ENCODE measurements around the gene TYW1B.
"Not testable (repeated sequence)": the region's sequence is repeated elsewhere in the genome, so short reads cannot be mapped to it uniquely, and the experiment has no call there.

TYW1B gene

DNA sequence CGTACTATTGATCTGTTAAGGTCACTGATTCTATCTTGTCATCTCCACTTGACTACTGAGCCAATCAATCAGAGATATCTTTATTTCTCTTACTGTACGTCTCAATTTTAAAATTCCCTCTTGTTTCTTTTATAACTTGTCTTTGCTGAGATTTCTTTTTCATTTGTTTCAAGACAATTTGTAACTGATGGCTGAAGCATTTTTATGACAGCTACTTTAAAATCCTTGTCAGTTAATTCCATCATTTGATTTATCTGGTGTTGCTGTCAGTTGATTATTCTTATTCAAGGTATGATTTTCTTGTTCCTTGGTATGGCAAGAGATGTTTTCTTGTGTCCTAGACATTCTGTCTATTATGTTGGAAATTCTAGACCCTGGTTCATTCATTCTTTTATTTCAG lies 76.6 kb downstream of the TYW1B start:
- no peak for DNase-seq

DNA sequence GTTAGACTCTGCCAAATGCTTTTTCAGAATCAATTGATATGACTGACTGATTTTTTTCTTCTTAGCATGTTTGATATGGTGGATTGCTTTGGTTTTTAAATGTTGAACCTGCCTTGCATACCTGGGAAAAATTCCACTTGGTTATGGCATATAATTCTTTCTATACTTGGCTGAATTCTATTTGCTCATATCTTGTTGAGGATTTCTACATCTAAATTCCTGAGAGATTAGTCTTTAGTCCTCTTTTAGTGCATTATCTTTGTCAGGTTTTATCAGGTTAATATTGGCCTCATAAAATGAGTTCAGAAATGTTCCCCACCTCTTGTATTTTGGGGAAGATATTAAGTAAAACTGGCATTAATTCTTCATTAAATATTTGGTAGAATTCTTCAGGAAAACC lies 79.4 kb downstream of the TYW1B start:
- DNase-seq: not testable (repeated sequence)

DNA sequence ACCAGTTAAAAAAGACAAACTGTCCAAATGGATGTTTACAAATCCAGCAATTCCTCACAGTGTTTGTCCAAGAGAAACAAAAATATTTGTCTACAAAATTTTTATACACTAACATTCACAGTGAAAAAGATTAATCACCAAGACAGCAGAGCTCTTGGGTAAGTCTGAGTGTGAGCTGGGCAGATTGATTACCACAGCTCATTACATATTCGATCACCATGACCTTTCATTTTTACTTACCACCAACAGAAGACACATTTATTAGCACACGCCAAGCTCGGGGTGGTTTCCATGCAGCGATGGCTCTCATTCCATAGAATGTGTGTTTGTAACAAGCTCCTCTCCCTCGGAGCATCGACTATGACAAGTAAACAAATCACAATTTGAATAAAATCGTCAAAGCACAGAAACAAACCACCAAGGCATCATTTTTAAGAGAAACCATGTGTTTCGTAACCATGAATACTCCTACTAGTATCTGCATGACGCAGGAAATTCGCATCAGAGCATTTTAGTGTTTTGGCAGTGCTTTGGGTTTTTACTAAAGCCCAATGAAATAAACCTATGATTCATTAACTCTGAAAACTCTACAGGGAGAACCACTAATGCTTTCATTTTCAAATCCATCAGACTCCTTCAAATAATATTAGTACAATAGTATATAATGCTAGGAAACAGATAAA lies 83.6 kb downstream of the TYW1B start:
- DNase-seq: not testable (repeated sequence)

DNA sequence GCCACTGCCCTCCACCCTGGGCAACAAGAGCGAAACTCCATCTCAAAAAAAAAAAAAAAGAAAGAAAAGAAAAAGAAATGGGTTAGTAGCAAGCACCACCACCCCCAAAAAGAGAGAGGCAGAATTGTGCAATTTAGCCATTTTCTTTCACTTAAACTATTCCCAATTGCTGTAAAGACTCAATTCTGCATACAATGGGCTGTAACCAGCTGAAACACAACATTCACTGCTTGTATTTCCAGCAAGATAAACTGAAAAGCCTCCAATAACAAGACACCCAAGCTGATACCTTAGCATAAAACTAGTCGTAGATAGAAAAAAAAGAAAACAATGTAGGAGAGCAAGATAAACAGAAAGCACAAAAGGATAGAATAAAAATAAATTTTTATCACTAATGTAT lies 84.2 kb downstream of the TYW1B start:
- not testable (repeated sequence) for DNase-seq

DNA sequence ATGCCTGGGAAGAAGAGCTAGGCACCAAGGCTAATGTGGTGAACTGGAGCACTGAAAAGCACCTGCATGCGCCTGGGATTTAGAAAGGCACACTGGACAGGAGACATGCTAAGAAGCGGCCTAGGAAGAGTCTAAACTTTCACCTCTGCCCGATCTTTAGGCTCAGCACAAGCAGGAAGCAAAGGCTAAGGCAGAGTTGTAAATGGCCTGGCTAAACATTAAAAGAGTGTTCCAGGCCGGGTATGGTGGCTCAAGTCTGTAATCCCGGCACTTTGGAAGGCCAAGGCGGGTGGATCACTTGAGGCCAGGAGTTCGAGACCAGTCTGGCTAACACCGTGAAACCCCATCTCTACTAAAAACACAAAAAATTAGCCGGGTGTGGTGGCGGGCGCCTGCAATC lies 88.3 kb downstream of the TYW1B start:
- DNase-seq: not testable (repeated sequence)

DNA sequence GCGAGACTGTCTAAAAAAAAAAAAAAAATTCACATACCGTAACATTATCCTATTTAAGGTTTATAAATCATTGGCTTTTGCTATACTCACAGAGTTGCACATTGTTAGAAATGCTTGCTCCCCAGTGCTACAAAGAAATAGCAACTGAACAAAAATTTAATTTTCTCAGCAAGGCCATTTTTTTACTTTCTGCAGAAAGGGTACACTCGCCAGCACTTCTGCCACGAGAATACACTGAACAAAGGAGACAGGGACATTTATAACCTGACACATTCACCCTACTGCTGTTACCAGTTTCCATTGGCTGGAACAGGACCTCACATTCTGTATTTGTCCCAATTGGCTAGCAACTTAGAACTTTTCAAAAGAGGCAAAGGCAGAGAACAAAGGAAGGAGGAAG lies 92.1 kb downstream of the TYW1B start:
- DNase-seq: not testable (repeated sequence)

DNA sequence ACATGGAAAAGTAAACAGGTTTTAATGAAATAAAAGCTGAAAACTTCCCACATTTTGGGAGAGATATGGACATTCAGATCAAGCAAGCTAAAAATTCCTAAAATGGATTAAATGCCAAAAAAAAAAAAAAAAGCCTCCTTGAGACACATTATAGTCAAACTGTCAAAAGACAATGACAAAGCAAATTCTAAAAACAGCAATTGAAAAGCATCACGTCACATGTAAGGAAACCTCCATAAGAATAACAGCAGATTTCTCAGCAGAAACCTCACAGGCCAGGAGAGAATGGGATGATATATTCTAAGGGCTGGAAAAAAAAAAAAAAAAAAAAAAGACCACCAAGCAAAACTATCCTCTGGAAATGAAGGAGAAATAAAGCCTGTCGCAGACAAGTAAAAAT lies 97.2 kb downstream of the TYW1B start:
- not testable (repeated sequence) for DNase-seq

DNA sequence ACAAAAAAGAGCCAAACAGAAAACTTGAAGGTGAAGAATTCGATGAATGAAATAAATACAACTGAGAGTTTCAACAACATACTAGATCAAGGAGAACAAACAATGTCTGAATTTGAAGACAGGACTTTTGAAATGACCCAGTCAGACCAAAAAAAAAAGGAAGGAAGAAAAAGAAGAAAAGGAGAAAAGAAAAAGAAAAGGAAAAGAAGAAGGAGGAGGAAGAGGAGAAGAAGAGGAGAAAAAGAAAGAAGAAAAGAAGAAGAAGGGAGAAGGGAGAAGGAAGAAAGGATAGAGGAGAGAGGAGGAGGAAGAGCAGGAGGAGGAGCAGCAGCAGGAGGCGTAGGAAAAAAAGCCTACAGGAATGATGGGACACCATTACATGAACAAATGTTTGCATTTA lies 97.6 kb downstream of the TYW1B start:
- DNase-seq: not testable (repeated sequence)

DNA sequence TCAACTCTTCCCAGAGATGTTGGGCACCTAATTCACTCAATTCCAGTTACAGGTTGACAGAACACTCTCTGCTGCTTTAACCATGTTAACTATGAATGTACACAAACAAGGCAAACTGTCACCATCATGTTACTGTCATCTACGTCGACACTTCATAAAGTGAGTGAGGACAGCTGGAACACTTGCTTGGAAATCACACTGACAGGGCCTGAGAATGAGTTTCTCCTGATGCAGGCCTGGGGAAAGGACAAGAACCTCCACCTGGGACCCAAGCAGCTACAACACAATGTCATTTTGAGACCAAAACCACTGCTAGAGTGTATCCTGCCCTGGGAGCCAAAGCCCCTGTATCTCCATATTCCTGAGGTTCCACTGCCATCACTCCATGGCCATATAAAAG lies 98.9 kb downstream of the TYW1B start:
- DNase-seq: not testable (repeated sequence)

DNA sequence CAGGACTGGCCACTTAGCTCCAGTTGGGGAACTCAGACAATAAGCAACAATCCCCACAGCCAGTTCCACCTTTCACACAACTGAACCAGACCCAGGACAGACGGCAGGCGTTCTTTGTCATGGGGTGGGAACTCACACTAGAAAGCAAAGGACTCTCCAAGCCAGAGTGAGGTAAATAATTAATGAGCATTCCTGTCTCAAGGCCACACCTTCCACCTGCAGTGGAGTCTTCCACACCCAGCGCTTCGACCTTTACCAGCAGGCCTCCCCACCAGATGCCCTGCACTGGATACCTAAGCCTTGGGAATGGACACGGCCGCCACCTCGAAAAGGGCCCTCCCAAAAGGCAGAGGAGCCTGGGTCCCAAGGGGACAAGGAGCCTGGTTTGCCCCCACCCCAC lies 105.3 kb downstream of the TYW1B start:
- DNase-seq: not testable (repeated sequence)

DNA sequence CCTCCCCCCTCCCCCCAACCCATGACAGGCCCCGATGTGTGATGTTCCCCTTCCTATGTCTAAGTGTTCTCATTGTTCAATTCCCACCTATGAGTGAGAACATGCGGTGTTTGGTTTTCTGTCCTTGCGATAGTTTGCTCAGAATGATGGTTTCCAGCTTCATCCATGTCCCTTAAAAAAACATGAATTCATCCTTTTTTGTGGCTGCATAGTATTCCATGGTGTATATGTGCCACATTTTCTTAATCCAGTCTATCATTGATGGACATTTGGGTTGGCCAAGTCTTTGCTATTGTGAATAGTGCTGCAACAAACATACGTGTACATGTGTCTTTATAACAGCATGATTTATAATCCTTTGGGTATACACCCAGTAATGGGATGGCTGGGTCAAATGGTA lies 107.1 kb downstream of the TYW1B start:
- not testable (repeated sequence) for DNase-seq

DNA sequence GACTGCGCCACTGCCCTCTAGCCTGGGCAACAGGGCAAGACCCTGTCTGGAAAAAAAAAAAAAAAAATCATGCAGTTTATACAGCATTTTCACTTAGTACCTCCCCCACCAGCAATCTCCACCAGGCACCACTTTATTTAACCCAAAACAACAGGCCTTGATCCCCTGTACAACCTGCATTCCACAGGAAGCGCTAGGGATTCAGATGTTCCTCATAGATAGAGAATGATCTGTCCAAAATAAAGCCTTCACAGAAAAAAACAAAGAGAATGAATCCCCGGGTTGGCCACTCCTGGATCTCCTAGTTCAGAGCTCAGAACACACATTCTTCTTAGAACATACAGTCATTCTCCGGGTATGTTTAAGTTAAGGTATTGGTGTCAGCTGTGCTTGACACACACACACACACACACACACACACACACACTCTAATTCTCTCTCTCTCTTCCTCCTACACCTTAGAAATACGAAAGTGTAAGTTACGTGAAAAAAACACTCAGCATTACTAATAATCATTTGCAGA lies 110.7 kb downstream of the TYW1B start:
- DNase-seq: not testable (repeated sequence)

DNA sequence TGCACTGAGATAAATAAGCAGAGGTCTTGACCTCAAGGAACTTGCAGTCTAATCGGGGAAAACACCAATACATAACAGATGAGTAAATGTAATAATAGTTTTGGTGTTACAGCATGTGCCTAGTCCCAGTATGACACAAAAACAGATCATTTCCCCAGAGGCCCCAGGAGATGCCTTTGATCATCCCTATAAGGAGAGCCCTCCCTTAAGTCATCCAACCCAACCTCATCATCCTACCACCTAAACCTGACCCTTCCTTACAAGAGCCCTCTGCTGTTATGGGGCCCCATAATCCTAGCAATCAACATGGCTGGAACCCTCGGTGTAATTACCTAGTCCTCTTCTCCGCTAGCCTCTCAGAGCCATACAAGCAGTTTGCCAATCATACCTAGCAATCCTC lies 116.1 kb downstream of the TYW1B start:
- DNase-seq: not testable (repeated sequence)

DNA sequence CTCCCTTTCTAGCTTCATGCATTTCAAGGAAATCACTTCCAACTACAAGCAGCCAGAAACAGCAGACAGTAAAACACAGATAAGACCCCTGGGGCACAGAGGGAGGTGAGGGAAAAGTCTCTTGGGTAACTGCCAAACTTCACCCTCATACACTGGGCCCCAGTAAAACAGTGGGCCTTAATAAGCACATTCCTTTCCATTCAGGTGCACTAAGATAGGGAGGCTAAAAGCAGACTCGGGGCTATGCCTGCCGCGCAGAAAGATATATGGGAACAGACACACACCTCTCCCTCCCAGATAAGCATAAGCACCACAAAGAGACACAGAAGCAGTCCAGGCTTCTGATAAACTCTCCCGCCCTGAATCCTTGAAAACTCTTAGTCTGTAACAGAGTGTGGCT lies 117.0 kb downstream of the TYW1B start:
- DNase-seq: no peak

DNA sequence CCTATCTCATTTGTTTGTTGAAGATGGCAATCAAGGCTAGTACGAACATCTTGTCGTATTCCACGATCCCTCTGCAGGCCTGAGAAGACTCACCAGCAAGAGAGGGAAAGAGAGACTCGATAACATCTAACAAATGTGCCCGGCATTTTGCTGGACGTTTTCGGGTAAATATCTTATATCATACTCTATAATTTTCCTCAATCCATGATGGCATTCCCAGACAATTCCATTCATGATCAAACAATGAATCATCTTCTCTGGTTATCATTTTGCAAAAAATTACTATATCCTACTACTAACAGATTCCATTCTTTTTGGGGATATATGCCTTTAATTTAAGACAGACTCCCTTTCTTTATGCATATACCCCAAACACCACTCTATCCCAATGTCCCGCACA lies 118.1 kb downstream of the TYW1B start:
- no peak for DNase-seq

DNA sequence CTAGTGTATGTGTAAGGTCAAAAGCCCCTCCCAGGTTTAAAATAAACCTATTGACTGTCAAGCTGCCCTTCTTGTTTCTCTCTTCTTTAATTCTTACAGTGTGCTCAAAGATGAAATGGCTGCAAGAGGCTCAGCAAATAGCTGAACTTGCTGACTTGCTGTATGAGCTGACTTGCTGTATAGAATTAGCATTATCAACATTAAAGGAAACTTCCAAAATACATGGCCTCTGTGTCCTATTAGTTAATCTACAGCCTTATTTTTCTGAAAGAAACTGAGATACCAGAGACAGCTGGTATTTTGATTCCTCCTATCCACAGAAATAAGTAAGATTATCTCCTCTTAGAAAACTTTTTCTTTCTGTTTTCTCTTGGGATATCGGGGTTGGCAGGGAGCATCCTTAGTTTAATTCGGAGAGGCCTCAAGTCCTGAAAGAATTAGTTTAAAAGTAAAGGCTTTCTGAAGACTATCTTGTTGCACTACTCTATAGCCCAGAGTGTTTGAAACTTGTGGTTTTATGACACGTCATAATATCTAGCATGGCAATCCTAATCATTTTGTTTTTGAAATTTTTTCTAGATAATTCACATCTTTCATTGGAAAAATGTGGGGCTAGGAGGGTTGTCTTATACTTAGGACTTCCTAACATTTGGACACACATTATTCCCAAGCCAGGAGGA lies 119.5 kb downstream of the TYW1B start:
- DNase-seq: not testable (repeated sequence)

DNA sequence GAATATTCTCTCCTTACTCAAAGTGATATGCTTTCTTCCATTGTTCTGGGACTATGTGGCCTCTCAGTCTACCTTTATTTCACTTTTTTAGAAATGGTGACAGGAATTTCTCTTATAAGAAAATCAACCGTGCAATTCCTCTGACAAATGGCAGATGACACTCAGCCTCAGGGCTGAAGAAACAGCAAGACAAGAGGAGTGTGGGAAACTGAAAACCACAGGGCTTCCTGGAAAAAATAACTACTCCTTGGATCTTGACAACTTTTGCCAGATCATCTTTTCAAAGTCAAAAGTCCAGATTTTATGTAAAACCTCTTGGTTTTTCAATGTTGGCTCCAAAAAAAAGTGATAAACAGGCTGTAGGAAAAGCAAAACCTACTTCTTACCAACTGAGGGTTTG lies 121.5 kb downstream of the TYW1B start:
- no peak for DNase-seq

DNA sequence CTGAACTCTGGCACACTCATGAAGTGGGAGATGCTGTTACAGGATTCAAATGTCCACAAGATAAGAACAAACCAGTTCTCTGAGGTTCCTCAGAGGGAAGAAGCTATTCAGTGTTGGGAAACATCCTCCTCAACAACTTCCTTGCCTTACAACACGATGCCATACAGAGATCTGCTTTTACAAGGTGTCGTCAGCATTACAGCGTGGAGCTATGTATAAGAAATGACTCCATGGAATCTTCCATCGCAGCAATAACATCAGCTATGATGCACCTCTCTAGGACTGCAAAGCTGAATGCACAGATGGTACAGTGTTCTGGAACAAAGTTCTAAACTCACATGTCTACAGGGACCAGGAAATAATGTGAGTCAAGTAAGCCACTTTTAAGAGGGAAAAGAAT lies 122.3 kb downstream of the TYW1B start:
- DNase-seq: not testable (repeated sequence)

DNA sequence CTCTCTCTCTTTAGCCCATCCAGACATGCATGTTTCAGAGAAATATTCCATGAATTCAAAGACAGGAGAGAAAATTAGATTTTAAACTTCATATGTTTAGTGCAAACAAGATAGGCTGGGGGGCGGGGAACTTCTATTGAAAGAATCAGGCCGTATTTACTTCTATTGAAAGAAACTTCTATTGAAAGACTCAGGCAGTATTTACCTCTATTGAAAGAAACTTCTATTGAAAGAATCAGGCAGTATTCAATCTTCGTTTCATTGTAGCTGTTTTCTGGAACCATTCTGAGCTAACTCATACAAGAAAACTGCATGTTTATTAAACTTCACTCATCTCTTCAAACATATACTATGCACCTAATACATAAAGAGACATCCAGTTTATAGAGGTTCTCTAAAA lies 123.1 kb downstream of the TYW1B start:
- no peak for DNase-seq

DNA sequence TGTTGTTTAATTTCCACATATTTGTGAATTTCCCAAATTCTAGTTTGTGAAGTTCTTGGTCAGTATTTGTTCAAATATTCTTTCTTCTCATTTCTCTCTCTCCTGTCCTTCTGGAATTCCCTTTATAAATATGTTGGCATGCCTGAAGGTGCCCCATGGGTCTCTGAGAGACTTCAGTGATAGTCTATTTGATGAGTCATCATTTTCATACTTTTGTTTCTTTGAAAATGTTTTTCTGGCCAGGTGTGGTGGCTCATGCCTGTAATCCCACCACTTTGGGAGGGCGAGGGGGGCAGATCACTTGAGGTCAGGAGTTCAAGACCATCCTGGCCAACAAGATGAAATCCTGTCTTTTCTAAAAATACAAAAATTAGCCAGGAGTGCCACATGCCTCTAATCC lies 127.5 kb downstream of the TYW1B start:
- DNase-seq: not testable (repeated sequence)

DNA sequence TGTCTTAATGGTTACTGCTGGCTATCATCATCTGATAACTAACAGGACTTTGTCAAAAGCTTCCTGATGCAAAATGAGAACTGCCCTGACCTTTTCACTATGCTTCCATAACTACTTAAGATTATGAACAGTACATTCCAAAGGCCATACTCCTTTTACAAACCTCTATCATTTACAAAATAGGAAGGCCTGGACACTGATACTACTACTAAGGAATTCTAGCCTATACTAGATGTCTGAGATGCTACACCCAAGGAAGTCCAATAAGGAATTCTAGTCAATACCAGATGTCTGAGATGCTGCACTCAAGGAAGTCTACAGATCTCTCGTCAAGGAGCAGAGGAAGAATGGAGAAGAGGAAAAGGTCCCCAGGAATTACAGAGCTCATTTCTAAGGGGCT lies 130.9 kb downstream of the TYW1B start:
- not testable (repeated sequence) for DNase-seq

DNA sequence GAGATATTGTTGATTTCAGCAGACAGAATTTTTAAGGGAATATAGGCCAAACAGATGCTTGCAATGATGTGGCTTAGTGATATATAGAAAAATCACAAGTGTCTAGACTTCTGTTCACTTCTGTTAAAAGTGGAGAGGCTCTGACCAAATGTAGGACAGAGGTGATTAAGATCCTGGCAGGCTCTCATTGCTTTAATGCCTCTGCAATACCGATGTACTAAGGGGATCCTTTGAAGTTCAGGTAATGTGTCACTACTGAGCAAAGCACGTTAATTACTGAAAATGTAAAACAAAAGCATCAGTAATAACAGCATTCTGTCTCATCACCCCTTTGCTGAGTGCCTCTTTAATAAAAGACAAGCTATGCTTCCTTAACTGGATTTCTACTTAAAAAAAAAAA lies 131.4 kb downstream of the TYW1B start:
- DNase-seq: not testable (repeated sequence)

DNA sequence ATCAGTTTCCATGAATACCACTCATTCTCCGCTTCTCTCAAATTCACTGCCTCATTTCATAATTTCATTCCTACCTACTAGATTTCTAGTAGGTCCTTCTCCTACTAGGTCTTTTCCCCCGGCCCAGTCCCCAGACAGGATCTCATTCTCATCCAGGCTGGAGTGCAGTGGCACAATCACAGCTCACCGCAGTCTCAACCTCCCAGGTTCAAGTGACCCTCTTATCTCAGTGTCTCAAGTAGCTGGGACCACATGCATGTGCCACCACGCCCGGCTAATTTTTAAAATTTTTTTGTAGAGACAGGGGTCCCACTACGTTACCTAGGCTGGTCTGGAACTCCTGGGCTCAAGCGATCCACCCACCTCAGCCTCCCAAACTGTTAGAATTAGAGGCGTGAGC lies 132.5 kb downstream of the TYW1B start:
- DNase-seq: not testable (repeated sequence)

DNA sequence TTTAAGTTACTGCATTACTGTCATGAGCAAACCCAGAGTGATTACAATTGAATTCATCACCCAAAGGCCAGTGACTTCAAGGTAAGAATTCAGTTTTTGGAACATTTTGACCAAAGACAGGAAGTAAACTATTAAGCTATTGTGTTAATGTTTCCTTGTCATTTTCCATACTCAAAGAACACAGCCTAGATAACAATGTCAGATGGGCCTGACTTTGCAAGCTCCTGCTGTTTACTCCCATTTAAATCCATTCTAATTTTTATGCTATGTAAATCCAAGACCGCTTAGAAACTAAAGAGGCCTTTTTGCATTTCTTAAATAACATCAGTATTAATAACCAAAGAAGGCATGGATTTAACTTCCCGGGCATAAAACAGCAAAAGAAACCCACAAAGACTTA lies 136.6 kb downstream of the TYW1B start:
- DNase-seq: not testable (repeated sequence)
